GM12873 (cell line): Measurements from ENCODE around the gene TTC34.

Source experiments
- TF ChIP-seq, protein P1 (sequence below): IDR thresholded peaks from 2 replicates; pipeline ENCODE4 v1.5.1; 2012; ENCODE audit warnings: low read depth, mild to moderate bottlenecking, moderate library complexity, low read length, control low read depth; ENCODE audit not compliant: insufficient read depth; ENCODE audit errors: missing control alignments

Gene TTC34

DNA sequence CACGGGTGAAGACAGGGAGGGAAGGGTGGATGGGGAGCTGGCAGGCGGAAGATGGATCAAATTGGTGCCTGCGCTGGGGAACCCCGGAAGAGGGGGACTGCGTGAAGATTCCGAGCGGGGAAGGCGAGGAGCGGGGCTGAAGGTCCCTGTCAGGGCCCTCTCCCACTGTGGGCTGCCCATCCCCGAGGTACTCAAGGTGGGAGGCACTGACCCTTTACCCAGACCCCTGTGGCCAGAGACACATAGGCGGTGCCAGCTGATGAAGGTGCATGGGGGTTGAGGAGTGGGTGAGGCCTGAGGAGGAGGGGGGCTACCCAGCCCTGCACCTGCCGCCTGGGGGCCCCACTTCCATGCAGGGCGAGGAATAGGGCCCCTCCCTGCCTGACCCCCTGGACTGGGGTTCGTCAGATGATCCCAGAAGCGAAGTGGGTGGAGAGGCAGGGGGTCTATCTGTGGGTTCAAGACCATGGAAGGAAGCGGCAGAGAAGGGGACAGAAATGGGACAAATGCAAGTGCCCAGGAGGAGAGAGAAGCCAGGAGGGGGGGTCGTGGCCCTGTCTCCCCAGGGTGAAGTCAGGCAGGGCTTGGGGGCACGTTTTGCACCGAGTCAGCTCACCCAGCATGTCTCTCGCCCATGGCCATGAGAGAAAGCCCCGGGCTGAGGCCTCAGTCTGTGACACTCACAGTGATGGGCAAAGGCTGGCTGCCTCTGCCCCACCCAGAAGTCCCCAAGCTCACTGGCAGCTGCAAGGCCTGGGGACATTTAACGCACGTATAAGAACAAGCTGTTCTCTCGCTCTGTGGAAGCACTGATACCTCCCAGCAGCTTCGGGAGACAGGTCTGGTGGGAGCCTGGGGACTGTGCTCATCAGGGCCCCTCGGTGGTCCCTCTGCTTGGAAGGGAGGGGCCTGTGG, 161.6 kb downstream of the TTC34 start:
- TF ChIP-seq, protein P1, sequence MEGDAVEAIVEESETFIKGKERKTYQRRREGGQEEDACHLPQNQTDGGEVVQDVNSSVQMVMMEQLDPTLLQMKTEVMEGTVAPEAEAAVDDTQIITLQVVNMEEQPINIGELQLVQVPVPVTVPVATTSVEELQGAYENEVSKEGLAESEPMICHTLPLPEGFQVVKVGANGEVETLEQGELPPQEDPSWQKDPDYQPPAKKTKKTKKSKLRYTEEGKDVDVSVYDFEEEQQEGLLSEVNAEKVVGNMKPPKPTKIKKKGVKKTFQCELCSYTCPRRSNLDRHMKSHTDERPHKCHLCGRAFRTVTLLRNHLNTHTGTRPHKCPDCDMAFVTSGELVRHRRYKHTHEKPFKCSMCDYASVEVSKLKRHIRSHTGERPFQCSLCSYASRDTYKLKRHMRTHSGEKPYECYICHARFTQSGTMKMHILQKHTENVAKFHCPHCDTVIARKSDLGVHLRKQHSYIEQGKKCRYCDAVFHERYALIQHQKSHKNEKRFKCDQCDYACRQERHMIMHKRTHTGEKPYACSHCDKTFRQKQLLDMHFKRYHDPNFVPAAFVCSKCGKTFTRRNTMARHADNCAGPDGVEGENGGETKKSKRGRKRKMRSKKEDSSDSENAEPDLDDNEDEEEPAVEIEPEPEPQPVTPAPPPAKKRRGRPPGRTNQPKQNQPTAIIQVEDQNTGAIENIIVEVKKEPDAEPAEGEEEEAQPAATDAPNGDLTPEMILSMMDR: no peak

DNA sequence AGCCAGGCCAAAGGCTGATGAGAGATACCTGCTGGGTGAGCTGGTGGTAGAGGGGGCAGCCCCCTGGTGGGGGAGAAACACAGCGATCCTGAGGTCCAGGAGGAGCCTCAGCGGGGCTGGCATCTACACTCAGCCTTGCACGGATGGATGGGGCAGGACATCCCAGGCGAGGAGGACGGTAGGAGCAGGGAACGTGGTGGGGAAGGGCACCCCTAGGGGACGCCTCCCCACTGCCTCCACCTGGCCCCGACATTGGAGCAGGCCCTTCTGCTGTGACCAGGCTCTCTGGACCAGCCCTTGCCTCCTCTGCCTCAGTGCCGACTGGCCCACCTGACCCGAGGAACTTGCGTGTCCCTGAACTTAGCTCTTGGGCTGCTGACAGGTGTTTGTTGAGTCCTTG, 162.3 kb downstream of the TTC34 start:
- TF ChIP-seq, protein P1: no peak

GRCh38 chr1:2638466-2639115, 162.9 kb downstream of the TTC34 start:
- TF ChIP-seq, protein P1: no peak

GRCh38 chr1:2637442-2638145, 163.9 kb downstream of the TTC34 start:
- TF ChIP-seq, protein P1: no peak

DNA sequence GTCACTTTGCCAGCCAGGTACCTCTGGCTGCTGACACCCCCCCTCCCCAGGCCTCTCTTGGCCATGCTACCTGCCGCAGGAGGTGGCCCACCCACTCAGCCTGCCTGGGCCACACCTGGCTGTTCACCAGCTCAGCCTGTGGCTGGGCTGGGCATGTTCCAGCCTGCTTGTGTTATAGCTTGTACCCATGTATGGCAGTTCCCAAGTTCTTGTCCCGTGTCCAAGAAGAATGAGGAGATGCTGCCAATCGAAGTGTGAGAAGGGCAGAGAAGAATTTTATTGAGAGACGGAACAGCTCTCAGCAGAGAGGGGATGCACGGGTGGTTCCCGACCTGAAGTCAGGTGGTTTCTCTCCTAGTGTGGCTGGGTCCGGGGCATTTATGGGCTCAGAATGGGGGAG, 164.8 kb downstream of the TTC34 start:
- TF ChIP-seq, protein P1: no peak

- TF ChIP-seq, protein P1: no peak
These were observed 166.0 kb downstream of the TTC34 start for GRCh38 chr1:2635361-2636010.
